NCI-H2196 (cell line): Measurements from ENCODE around the gene TMEM239.
"Not testable (repeated sequence)": the region's sequence is repeated elsewhere in the genome, so short reads cannot be mapped to it uniquely, and the experiment has no call there.

ENCODE experiments used
- DNase-seq: peaks from one replicate; lab custom pipeline; 2025; ENCODE audit not compliant: unreplicated experiment; lab: John Stamatoyannopoulos, UW

The TMEM239 gene

DNA sequence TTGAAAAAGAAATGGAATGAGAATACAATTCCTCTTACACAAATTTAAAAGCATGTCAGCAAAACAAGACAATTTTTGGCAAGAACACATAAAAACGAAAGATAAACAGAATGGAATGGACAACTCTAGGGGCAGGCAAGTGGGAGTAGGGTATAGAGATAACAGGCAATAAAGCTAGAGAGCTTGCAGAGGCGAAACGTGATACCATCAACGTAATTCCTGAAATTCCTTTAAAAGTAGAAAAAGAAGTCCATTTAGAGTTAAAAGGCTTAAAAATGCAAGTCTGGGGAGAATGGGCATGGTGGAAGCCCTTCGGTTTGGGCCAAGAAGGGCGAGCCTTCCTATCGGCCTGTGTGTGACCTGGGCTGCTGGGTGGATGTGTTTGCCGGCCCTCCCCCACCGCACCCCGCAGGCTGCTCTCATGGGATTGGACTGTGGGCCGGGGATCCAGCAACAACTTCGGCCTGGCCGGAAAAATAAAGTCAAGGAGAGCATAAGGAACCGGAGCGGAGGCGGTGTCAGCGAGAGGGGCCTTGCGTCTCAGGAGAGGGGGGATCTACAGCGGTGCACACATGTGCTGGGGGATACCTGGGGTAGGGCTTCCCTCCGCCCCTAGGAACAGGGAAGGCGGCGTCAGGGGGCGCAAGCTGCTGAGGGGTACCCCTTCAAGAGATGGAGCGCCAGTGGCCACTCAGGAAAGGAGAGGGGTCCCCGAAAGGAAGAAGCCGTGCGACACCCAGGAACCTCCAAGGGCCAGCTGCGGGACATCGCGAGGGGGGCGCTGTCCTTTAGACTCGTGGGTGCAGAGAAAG, 4.1 kb downstream of the TMEM239 start:
- no peak for DNase-seq

DNA sequence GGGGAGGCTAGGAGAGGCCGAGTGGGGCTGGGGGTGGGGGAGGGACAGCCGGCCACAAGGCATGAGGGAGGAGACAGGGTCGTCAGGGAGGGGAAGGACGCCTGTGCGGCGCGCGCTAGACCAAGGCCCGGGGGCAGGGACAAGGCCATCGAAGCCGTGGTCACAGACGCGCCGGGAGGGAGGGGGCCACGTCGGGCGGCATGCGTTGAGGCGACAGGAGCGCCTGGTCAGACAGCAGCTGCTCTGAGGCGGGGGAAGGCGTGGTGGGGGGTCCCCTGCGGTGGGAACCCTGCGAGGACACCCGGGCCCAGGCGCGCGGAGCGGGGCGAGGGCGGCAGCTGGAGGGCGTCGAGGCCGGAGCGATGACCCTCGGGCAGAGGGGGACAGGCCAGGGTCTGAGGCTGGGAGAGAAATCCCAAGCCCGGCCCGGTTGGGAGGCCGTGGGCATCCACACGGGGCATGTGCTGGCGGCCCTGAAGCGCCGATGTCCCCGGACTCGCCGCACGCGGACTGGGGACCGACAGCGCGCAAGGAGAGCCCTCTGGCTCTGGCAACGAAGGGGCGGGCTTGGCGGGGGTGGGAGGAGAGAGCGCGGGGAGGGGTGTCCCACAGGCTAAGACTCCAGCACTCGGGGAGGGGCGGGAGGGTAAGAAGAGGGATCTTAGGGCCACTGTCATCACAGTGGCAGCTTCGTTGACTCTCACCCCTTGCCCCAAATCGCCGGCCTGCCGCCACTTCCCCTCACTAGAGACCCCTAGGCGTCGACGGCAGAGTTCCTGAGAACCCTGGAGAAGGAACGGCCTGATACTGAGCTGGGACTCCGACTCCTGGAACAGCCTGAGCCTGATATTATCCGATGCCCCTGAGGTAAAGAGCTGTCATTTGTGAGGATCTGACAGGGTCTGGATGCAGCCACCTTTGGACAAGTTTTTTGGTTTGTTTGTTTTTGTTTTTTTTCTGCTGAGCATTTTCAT, 5.0 kb downstream of the TMEM239 start:
- DNase-seq, result no peak

DNA sequence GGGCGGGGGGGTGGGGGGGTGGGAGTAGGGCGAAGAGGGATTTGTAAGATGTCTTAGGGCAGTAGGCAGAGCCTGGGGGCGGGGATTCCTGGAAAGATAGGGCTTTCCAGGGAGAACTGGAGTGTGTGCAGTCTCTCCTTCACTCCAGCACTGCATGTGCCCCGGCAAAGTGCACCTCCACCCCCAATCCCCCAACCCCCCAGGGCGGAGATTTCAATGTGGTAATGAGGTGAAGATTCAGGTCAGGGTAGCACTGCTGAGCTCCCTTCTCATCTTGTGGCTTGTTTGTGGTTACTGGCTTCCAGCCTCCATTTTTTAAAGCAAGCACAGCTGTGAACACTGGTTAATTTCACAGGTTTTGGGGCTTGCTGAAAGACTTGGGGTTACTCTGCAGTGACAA, 5.9 kb downstream of the TMEM239 start:
- no peak for DNase-seq

DNA sequence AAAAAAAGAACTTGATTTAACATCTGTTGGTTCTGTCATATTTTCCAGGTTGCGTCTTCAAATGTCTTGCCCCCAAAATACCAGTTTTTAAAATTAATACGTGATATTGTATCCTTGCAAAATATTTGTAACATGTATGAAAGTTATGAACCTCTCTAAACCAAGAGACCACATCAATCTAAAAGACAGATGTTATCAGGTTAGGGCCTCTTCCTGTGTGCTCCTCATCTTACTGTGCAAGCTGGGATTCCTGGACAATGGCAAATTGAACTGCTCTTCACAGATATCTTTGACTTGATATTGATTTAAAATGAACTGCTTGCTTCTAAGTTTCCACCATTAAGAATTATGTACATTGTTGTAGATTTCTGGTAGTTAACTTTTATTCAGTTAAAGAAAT, 9.6 kb downstream of the TMEM239 start:
- DNase-seq, result no peak

DNA sequence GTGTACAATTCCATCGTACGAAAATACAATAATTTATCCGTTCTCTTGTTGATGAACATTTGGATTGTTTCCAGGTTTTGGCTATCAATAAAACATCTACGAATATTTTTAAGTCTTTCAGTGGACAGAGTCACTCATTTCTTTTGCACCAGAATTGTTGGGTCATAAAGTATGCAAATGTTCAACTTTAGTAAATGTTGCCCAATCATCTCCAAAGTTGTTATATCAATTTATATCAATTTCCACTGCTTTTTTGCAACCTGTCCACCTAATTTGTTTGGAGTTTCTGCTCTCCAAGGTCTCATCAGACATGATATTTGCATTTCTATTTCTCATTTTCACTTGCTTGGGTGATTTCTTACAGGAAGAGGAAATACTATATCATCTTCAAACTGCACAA, 10.5 kb downstream of the TMEM239 start:
- no peak for DNase-seq

DNA sequence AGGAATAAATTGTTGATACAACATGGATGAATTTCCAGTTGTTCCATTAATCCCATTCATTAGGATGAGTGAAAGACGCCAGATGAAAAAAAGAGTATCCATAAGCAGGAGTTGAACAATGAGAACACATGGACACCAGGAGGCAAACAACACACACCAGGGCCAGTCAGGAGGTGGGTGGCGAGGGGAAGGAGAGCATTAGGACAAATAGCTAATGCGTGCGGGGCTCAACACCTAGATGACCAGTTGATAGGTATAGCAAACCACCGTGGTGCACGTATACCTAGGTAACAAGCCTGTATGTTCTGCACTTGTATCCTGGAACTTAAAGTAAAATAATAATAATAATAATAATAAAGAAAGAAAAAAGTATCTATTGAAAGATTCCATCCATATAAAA, 13.2 kb downstream of the TMEM239 start:
- no peak for DNase-seq

DNA sequence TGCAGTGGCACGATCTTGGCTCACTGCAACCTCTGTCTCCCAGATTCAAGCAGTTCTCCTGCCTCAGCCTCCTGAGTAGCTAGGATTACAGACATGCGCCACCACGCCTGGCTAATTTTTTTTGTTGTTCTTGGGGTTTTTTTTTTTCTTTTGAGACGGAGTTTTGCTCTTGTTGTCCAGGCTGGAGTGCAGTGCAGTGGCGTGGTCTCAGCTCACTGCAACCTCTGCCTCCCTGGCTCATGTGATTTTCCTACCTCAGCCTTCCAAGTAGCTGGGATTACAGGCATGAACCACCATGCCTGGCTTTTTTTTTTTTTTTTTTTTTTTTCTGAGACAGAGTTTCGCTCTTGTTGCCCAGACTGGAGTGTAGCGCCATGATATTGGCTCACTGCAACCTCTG, 15.0 kb downstream of the TMEM239 start:
- DNase-seq, result not testable (repeated sequence)

DNA sequence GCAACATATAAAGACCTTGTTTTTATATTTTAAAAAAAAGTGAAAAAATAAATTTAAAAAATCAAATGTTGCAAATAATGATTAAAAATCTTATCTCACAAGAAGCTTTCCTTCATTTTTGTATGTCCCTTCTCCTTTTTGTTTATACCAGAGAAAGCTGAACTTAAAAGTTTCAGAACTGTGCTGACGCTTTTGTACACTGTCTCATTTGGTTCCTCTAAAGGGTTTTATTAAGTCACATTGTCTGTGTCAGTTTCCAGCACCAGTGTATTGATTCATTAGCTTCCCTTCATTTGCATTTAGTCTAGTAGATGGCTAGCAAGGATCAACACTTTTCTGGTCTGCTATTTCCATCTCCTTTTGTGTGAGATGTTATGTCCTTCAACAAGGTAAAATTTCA, 17.6 kb downstream of the TMEM239 start:
- no peak for DNase-seq

DNA sequence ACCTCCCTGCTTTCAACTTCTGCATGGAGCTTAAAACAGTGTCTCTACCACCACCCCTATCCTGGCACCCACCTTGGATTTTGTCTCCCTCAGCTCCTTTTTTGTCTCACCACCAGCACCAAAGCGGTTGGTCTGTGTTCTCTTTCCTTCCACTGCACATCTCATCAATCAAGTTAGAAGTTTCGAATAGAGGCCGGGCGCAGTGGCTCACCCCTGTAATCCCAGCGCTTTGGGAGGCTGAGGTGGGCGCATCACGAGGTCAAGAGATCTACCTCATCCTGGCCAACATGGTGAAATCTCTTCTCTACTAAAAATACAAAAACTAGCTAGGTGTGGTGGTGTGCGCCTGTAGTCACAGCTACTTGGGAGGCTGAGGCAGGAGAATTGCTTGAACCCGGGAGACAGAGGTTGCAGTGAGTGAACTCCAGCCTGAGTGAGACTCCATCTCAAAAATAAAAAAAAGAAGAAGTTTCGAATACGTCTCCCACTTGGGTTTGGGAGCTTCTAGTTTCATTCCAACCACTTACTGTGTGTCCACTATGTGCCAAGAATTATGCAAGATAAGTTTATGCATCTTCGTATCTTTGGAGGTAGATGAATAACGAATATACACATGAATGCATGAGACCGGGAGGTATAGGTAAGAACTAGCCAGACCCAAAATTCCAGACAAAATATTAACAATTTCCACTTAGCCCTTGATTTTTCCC, 18.4 kb downstream of the TMEM239 start:
- DNase-seq, result no peak

DNA sequence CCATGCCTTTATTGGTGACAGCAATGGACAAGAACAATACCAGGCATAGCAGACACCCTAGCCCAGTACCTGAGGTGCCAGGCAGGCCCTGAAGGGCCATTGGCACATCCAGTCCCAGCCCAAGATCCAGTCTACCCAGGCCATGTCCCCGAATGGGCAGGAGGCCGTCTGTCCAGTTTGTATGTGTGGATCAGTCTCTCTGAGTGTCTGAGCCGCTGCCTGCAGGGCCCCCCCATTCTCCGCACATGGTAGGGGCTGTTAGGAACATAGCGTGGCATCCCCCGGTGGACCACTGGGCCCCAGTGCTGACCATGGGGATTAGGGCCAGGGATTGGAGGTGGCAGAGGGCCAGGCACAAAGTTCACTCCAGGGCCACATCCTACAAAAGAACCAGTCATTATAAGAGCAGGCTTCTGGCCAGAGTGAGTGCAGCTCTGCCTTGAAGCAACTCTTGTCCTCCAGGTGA, 19.2 kb downstream of the TMEM239 start:
- DNase-seq, result no peak

DNA sequence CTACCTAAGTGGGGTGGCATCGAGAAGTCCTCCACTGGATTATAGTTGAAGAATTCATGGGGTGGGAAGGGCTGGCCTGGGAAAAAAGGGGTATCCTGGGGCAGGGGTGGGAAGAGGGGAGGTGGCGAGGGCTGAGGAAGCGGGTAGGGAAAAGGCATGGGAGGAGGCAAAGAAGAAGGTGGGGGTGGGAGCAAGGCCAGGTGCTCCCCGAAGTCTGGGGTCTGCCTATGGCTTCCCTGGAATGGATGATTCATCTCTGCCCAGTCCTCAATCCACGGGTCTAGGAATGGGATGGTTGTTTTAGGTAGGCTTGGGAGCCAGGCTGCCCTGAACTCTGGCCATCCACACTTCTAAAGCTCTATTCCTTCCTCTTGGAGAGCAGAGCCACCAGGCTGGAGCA, 19.9 kb downstream of the TMEM239 start:
- DNase-seq, result no peak

DNA sequence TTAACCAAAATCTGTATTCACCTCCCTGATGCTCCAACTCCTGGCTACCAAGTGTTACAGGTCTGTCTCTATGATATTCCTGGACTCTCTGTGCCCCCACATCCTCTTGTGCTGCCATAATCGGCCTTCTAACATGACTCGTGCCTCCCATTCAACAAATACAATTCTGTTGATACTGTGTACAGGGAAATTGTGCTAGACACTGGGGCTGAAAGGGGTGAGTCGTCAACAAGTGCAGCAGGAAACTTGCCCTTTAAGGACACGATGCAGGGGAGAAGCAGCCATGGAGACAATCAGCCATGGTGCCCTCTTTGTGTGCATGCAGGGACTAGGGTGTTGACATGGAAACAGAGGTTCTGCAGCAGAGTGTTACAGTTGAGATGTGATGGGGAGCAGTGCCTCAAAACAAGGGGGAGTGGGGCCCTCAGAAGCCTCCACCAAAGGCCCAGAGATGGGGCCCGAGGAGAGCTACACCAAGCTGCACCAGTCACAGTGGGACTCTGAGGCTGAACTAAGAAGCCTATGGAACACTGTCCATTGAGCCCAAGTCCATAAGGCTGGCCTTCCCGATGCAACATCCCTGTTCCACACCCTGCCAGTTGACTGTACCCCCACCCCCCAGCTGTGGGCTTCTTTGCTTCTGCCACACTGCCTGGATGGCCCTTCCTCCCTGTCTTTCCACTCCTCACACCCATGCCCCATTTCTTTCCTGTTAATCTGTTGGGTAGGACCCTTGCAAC, 21.2 kb downstream of the TMEM239 start:
- no peak for DNase-seq

DNA sequence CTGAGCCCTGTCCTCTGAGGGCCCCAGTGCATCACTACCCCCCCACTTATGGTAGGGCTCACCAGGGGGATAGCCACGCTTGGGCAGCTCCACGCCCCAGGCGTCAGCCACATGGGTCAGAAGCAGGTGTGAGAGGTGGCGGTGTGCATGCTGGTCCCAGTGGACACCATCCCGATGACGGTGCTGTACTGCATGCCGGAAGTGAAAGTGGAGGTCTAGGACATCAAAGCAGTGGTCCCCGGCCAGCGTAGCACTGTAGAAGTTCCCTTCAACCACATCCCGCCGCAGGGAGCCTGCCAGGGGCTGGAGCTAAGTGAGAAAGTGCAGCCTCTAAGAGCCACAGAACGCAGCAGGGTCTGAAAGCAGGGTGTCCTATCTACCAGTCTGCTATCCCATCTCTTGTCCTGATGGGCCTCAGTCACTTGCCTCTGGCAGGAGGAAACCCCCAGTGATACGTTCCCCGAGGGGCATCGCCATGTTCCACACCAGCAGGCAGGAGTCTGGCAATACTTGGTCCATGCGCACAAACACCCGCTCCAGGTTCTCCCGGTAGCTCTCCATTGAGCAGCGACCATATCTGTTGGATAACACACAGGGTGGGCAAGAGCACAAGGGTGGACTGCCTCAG, 22.1 kb downstream of the TMEM239 start:
- DNase-seq, result no peak

DNA sequence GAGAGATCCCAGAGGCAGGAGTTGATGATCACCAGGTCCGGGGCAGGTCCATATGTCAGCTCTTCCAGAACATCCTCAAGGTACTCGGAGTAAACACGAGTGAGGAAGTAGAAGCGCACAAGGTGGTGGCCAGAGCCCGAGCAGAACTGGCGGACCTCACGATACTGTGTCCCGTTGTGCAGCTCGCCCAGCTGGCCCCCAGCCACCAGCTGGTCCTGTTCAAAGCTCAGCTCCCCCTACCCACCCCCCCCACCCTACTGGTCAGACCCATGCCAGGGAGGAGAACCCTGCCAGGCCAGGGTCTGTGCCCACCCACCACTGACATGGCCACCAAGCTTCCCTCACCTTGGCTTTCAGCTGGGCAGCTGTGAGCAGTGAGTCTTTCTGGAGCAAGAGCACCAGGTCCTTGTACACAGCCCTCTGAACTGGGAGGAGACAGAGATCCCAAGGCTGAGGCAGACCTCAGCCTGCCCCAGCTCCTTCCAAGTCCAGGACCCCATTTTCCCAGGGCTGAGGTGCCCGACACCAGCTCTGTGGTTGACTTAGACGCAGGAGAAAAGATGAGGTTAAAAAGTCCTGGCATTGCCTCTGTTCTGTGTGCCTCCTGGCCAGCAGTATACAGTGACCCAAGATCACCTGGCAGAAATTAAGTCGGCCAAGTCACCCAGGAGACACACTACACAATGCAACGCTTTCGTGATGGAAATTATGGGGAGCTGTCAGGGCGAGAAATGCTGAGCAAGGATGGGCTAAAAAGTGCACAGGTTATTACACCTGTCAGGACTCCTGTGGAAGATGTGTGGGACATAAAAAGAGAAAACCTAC, 22.9 kb downstream of the TMEM239 start:
- DNase-seq, result no peak

DNA sequence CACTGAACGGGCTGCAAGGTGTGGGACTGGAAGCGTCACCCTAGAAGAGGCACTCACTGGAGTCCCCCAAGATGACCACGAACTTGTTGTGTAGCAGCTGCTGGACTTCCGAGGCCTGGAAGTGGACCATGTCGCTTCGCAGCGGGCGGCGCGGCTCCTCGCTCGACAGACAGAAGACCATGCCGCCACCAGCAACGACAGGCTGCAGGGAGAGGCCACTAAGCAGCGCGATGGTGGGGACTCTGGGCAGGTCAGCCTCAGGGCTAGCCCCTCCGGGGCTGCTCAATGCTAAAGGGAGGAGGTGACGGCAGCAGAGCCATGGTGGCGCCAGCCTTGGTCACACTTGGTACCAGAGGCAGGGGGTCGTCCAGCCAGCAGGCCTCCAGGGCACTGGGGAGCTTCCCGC, 23.6 kb downstream of the TMEM239 start:
- no peak for DNase-seq

DNA sequence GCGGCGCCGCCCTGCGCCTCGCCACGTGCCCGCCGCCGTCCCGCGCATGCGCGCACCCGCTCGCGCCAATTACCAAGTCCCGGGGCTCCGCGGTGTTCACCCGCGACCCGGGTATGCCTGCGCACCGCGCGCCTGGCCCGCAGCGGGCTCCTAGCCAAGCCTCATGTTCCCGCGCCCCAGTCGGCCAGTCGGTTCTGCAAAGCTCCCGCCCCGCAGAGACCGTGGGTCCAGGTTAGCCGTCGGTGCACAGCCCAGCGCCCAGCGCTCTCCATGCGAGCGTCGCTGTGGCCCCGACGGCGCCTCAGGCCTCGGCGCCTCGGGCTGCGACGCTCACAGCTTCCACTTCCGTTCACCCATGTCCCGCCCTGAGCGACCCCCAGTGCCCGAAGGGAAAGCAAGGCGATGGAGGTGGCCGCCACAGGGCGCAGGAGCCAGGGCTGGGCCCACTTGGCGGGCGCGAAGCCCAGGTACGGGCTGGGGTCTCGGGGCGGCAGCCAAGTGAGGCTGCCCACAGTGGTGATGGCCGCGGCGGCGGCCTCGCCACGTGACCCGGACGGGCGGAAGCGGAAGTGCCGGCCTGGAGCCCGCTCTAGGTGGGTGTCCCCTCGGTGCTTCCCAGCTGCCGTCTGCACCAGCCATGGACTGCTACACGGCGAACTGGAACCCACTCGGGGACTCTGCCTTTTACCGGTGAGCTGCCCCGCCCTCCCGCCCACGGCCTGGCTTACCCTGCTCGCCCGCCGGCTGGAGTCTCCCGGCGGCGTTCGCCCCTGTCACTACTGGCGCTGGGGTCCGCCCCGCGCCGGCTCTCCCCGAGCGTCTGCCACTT, 24.2 kb downstream of the TMEM239 start, which contains the start of the genes PCED1A and VPS16:
PCED1A (minus strand) TSS at position 518 of the 829 bp plus-strand sequence. CDS start 743 bp downstream, outside the sequence.
VPS16 (plus strand) TSS at position 608 of the 829 bp plus-strand sequence; CDS start at position 638, 30 bp downstream.
- peak; percentile 87 for DNase-seq

DNA sequence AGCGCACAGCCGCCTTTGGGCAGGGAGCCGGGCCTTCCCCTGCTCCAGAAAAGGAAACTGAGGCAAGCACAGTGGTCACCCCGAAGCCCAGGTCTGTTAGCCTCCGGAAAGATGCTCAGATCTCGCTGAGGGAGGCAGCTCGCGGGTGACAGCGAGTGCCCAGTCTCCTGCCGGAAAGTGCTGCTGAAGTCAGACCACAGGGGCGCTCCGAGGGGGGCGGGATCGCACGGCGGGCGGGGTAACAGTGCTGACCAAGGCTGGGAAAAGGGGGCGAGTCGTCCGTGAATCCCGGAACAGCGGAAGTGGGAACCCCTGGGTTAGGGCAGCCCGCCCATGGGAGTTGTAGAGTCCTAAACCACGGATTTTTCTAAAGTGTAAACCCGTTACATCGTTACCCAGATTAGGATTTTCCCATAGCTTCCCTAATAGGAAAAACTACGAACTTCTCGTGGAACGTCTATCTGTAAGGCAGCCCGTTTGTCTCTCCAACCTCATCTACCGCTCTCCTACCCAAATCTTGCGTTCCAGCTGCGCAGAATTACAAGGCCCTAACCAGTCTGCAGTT, 24.9 kb downstream of the TMEM239 start:
- peak; percentile 18 for DNase-seq

DNA sequence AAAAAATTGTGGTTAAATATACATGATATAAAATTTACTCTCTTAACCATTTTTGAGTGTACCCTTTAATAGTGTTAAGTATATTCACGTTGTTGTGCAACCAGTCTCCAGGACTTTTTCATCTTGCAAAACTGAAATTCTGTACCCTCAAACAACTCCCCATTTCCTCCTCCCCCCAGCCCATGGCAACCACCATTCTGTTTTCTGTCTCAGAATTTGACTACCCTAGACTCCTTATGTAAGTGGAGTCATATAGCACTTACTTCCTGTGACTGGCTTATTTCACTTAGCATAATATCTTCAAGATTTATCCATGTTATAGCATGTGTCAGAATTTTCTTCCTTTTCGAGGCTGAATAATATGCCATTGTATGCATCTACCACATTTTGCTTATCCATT, 29.4 kb downstream of the TMEM239 start:
- no peak for DNase-seq
